PFSK-1 (cell line): ENCODE measurements around the gene LBR.

Experiments
- FOXP2 ChIP-seq: optimal IDR thresholded peaks from 2 replicates; pipeline ENCODE3; 2011; ENCODE audit warnings: borderline replicate concordance, control low read depth, inconsistent platforms; ENCODE audit not compliant: insufficient read depth; ENCODE audit errors: extremely low read length, extremely low read depth
- POLR2AphosphoS5 ChIP-seq: IDR thresholded peaks from 2 replicates; pipeline ENCODE4 v1.6.1; 2012; ENCODE audit warnings: low read depth, mild to moderate bottlenecking, control low read depth, low read length, moderate library complexity
- REST ChIP-seq, 2 experiments: IDR thresholded peaks; 2 replicates each; pipeline versions ENCODE4 v1.6.1 to v1.8.0; 2011 to 2012; ENCODE audit warnings: low read depth in 2 of 2, low read length in 2 of 2, control low read depth in 1 of 2, inconsistent platforms in 1 of 2, mild to moderate bottlenecking in 1 of 2, moderate library complexity in 1 of 2; ENCODE audit not compliant: insufficient read depth in 1 of 2
- SIN3A ChIP-seq: IDR thresholded peaks from 2 replicates; pipeline ENCODE4 v1.6.1; 2012; ENCODE audit warnings: mild to moderate bottlenecking, low read length, moderate library complexity, borderline replicate concordance; ENCODE audit not compliant: insufficient read depth
- TAF1 ChIP-seq: IDR thresholded peaks from 2 replicates; pipeline ENCODE4 v1.6.1; 2012; ENCODE audit warnings: low read length, control low read depth, borderline replicate concordance; ENCODE audit not compliant: insufficient read depth

The LBR gene

DNA sequence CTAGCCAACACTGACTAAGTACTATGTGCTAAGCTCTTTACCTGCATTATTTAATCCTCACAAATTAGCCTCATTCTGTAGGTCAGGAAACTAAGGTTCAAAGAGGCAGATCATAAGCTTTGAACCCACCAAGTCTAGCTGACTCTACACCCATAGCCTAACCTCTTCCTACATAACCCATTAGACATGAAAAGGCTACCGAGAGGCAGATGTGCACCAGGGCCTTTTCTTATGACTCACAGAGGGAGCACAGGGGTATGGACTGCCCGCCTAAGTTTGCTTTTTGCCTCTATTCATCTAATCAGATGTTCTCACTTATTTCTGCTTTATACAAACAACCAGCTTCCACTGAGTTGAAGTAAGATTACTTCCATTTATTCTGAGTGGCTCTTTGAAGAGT is 31.5 kb downstream of the LBR start:
- no peak for TF ChIP-seq SIN3A
- TF ChIP-seq POLR2AphosphoS5, result no peak
- TF ChIP-seq REST (IDR thresholded peaks at IDR 0.05; ENCODE audit: insufficient read depth in 1 of 2, low read depth in 2 of 2, low read length in 2 of 2), result no peak
- no peak for TF ChIP-seq TAF1
- no peak for TF ChIP-seq FOXP2

DNA sequence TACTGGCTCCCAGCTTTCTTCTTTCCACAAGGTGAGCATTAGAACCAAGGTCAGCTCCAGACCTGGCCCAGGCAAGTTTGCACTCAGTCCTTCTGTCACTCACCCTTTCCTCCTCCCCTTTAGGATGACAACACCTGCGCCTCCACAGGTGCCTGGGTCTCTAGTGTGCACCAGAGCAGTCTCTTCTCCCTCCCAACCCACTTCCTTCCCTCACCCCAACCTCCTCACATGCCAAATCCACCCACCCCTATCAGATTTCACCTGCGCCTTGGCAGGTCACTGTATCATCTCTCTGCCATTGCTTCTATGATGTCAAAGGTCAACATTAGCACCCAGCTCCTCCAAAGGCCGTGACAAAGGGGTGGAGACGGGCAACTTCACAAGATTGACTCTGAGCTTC is 38.0 kb downstream of the LBR start:
- TF ChIP-seq REST (IDR thresholded peaks at IDR 0.05; ENCODE audit: insufficient read depth in 1 of 2, low read depth in 2 of 2, low read length in 2 of 2), result no peak
- no peak for TF ChIP-seq FOXP2
- no peak for TF ChIP-seq POLR2AphosphoS5
- no peak for TF ChIP-seq TAF1
- TF ChIP-seq SIN3A, result no peak

GRCh38 chr1:225388372-225388771 is 39.5 kb downstream of the LBR start:
- no peak for TF ChIP-seq REST (IDR thresholded peaks at IDR 0.05; ENCODE audit: insufficient read depth in 1 of 2, low read depth in 2 of 2, low read length in 2 of 2)
- TF ChIP-seq POLR2AphosphoS5, result no peak
- no peak for TF ChIP-seq TAF1
- TF ChIP-seq SIN3A, result no peak
- no peak for TF ChIP-seq FOXP2

DNA sequence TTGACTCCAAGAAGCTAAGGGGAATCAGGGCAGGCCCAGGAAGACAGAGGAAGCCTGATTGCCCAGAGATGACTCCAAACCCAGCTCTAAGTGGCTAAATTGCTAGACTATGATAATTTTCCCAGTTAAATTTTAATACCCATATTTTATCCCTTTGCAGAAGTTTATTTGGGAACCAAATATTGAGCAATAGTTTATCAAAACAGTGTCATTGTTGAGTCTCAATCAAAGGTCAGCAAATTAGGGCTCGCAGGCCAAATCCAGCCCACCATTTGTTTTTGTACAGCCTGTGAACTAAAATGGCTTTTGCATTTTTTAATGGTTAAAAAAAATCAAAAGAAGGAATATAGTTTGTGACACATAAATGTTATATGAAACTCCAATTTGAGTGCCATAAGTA is 47.1 kb downstream of the LBR start:
- TF ChIP-seq SIN3A (no peak), FOXP2 (no peak), TAF1 (no peak), REST (IDR thresholded peaks at IDR 0.05; ENCODE audit: insufficient read depth in 1 of 2, low read depth in 2 of 2, low read length in 2 of 2) (no peak), POLR2AphosphoS5 (no peak)

GRCh38 chr1:225378880-225379279 is 49.0 kb downstream of the LBR start:
- no peak for TF ChIP-seq TAF1
- no peak for TF ChIP-seq POLR2AphosphoS5
- TF ChIP-seq FOXP2, result no peak
- TF ChIP-seq SIN3A, result no peak
- no peak for TF ChIP-seq REST (IDR thresholded peaks at IDR 0.05; ENCODE audit: insufficient read depth in 1 of 2, low read depth in 2 of 2, low read length in 2 of 2)
